PC-3 (cell line): ENCODE measurements around the gene PHF12.

Experiments used
- CTCF ChIP-seq: fragments of 300-600 bp; sonication (generic); conservative IDR thresholded peaks from 2 replicates; pipeline ENCODE4 v1.5.1; 2017; ENCODE audit warnings: antibody characterized with exemption, low read depth, mild to moderate bottlenecking, low read length
- EZH2 ChIP-seq: fragments of 300-600 bp; sonication (generic); IDR thresholded peaks from one replicate; pipeline ENCODE4 v1.6.1; 2017; ENCODE audit warnings: antibody characterized with exemption, mild to moderate bottlenecking, low read length; ENCODE audit not compliant: unreplicated experiment
- EZH2phosphoT487 ChIP-seq: fragments of 300-600 bp; sonication (generic); IDR thresholded peaks from 2 replicates; pipeline ENCODE4 v1.6.1; 2018; ENCODE audit warnings: mild to moderate bottlenecking, antibody characterized with exemption, low read length, borderline replicate concordance

GRCh38 chr17:28895794-28896447, 55.4 kb downstream of the PHF12 start:
- TF ChIP-seq CTCF (no peak), EZH2 (no peak), EZH2phosphoT487 (no peak)
